HEK293T (cell line): Measurements from ENCODE around the gene TDP1.

Experiments
- ARNT ChIP-seq: fragments of 450-650 bp; IDR thresholded peaks from 2 replicates; pipeline ENCODE4 v1.6.1; 2017; ENCODE audit warnings: mild to moderate bottlenecking
- NFRKB ChIP-seq: fragments of 450-650 bp; IDR thresholded peaks from 2 replicates; pipeline ENCODE4 v1.6.1; 2016; ENCODE audit warnings: mild to moderate bottlenecking, moderate library complexity

DNA sequence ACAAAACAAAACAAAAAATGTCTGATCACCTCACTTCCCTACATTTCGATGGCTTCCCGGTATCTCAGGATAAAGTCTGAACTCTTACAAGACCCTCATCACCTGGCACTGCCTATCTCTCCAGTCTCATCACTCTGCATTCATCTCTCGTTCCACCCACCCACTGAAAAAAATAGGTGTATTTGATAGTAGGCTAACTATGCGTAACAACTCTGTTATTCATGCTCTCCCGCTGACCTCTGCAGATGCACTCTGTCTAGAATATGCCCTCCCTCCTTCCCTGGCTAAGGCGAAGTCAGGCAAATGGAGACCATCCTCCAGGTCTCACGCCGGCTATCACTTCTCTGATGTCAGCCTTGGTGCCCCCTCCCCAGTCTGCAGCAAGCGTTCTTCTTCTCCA, 46.1 kb upstream of the TDP1 start:
- TF ChIP-seq ARNT (no peak), NFRKB (no peak)
